Non-pigmented ciliary epithelial cell (primary cell): Measurements from ENCODE around the gene PDE4B.

Experiments
- DNase-seq: peaks from one replicate; pipeline ENCODE4 v3.0.0-alpha.2; 2010; ENCODE audit warnings: low read depth

Gene PDE4B

DNA sequence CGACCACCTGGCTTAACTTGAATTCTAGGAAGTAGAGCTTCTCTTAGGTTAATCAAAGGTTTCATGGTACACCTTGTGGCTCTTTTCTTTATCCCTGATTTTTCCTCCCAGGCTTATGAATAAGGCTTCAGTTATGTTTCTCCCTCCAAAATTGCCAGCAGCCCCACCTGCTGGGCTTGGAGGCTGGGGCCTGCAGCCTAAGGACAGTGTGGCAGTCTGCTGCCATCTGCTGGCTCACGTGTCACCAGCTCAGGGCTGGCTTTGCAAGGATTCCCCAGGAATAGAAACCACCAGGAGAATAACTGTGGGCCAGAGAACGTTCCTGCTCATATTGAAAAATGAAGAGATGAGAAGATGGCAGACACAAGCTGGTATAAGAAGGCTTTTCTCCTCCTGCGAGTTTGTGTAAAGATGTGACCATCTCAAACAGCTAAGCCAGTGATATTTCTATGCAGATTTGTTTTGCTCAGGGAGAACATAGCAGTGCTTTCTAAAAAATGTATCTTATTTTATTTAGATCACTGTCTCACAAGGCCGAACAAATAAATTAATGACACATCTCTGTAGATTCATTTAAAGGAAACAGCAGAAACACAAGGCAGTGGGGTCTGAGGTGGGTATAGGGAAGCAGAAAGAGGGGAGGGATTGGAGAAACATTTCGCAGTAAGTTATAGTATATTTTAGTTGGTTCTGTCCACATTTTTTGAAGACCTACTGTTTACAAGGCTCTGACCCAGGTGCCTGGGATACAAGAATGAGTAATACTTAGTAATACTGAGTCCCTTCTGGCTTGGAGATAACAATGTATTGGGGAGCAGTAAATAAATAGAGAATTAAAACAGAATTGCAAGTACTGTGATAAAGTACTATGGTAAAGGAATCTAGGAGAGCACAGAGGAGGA is 450.2 kb downstream of the PDE4B start:
- no peak for DNase-seq

GRCh38 chr1:66243548-66244130 is 450.9 kb downstream of the PDE4B start:
- DNase-seq, result no peak

DNA sequence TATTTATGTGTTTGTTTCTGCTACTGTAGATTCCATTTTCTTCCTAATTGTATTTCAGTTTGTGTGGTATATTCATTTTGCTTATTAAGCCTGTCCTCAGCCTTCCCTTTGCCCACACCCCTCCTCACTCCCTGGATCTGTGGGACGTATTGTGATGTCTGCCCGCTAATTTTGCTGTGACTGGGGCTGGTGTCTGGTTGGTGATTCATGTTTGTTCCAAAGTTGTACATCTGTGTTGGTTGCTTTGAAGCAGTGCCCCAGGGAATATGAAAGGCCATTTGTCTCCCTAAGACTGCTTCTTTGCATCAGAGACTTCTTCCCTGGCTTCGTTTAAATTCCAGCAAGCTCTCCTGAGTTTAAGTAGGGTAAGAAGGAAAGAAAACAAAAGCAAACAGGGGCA is 451.7 kb downstream of the PDE4B start:
- no peak for DNase-seq

- no peak for DNase-seq
These were observed 453.0 kb downstream of the PDE4B start for GRCh38 chr1:66245691-66246090.

- no peak for DNase-seq
These were observed 453.9 kb downstream of the PDE4B start for GRCh38 chr1:66246351-66247269.

- no peak for DNase-seq
These were observed 454.9 kb downstream of the PDE4B start for GRCh38 chr1:66247415-66248208.

DNA sequence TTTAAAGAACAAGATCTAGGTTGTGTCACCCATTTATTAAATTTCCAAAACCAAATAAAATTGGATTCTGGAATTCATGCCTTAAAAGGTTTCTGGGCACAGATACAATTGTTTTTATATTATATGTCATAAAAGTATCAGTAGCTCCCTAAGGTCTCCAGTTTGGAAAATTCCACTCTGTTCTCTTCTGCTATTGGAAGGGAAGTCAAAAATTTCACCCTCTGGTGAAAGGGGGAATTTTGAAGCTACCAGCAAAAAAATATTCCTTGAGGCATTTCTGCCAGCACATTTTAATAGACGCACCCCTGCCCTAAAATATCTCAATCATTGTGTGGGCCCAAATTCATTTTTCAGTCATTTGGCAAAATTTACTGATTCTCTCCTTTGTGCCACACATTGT is 455.6 kb downstream of the PDE4B start:
- no peak for DNase-seq

- DNase-seq, result no peak
These were observed 456.1 kb downstream of the PDE4B start for GRCh38 chr1:66248746-66249145.

DNA sequence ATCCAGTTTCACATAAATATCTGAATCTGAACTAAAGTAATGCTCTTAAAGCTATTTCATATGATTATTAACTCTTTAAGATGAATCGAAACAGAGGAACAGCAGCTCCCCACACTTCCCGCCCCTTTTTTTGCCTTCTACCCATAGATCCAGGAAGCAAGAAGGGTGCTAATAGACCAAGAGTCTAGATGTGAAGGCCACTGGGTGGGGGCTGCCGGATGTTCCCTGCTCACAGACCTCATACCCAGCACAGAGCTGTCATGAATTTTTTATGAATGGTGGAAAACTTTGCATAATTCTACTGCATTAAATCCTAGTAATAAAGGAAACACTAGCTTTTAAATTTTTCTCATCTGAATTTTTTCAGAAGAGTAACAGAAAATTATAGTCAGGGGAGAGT is 457.4 kb downstream of the PDE4B start:
- no peak for DNase-seq

DNA sequence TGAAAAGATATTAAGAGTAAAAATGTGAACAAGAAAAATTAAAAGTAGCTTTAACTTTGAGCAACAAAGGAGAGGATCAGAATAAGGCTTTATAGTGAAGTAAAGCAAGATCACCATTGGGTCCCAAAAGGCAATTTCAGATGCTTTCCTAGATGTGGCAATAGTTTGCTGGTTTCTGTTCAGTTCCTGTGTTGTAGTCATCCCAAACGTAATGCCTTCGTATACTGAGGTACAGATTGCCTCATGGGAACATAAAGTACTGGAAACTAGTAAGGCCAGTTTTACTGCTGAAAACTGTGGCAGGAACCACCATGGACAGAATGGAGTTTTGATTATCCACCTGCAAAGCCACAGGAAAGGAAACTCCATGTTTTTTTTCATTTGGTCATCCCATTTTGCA is 457.8 kb downstream of the PDE4B start:
- DNase-seq, result no peak

- no peak for DNase-seq
These were observed 458.9 kb downstream of the PDE4B start for GRCh38 chr1:66251546-66251945.

- no peak for DNase-seq
These were observed 460.7 kb downstream of the PDE4B start for GRCh38 chr1:66253330-66253921.

DNA sequence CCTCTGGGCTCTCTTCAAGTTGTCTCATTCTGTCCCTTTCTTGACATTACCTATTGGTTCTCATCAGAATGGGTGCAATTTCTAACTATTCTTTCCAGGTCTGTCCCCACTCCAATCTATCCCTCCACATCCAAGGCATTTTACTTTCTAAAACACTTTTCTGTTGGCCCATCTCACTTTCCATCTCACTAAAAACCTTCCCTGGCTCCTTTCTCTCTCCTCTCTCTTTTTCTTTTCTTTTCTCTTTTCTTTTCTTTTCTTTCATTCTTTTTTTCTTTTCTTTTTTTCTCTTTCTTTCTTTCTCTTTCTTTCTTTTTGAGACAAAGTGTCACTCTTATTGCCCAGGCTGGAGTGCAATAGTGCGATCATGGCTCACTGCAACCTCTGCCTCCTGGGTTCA is 462.1 kb downstream of the PDE4B start:
- DNase-seq, result no peak

GRCh38 chr1:66256629-66257572 is 464.2 kb downstream of the PDE4B start:
- DNase-seq, result no peak

- DNase-seq, result no peak
These were observed 465.9 kb downstream of the PDE4B start for GRCh38 chr1:66258404-66259105.

DNA sequence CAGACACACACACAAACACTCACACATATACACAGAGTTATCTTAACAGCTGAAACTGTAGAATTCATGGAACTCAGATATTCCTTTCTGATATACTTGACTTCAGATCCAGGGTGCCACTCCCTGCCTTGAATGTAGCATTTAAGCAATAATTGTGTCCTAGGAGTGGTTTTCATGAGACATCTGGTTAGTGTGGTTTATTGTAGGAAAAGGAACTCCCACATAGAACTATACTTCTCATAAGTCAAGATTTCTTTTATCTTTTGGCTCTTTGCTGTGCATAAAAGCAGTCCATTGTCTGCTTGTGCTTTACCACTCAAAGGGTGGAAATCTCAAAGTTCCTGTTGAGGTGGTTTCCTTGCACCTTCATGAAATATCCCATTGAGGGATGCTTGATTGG is 468.7 kb downstream of the PDE4B start:
- no peak for DNase-seq

DNA sequence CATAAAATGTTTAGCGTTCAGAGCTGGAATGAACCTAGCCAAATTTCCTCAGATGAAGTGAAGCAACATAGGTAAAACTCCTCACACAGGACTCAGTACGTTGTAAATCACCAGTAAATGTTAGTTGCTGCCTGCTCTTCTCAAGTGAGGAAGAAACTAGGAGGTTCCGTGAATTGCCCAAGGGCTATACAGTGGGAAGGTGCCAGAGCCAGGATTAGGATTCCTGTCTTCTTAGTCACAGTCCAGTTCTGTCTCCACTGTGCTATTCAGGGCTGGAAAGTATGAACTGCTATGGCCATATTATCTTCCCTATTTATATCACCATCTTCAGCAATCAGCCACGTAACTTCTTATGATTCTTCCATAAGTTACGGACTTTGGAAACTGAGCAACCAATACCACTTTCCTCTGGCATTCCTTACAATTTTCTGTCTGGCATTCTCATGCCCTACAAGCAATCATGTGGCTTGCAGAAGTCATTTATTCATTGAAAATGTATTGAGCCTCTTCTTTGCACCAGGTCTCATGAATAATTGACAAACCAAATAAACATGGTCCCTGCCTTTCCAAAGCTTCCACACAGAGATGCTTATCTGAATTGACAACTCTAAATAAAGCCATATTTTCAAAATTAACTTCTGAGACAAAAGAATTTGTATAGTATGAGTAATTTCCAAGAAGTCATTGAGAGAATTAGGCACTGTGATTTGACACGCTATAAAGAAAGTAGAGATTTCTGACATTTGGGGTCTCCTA is 469.7 kb downstream of the PDE4B start:
- DNase-seq, result no peak

- DNase-seq, result no peak
These were observed 472.6 kb downstream of the PDE4B start for GRCh38 chr1:66265268-66265667.

DNA sequence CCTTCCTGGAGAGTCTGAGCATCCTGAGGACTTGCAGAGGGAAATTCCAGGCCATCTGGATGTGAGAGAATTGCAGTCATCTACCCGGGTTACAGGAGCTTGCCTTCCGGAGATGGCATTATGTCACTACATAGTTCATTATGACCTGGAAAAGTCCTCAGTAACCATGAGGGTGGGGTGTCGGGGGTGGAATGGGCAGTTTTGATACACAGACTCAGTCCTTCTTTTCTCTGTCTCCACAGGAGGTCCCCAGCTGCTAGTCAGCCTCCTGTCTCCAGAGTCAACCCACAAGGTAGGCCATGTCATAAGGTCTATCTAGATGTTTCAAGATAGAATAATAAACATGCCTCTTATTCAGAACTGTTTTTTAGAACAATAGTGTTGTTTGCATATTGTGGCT is 473.1 kb downstream of the PDE4B start:
- no peak for DNase-seq
